Stimulated activated CD4-positive, alpha-beta T cell treated with anti-CD3 and anti-CD28 coated beads, Interleukin-4, amount 100 ng/mL, for 1 hour (primary cell): ENCODE results near the gene STAB2.

Experiments
- DNase-seq: peaks from one replicate; pipeline ENCODE4 v3.0.0-alpha.2; 2020

Gene STAB2

GRCh38 chr12:103813949-103814348, 226.9 kb downstream of the STAB2 start:
- no peak for DNase-seq

- no peak for DNase-seq
Measured at GRCh38 chr12:103814436-103814835, 227.4 kb downstream of the STAB2 start.
